T-cell (primary cell): ENCODE data around the gene VSX1. TPM values are rescaled to one million over a fixed set of nuclear protein-coding genes. Genes with fewer than 3 reads are reported as not detected.

ENCODE experiments used
- ATAC-seq, 4 experiments: fragments of 200-7000 bp in 3 of 4; fragments of 150-1000 bp in 1 of 4; cut with Tn5 transposase; replicated peaks in 1 of 4; 1 replicate in 3 of 4; 2 replicates in 1 of 4; pipeline ENCODE4 v1.10.0; 2021; ENCODE audit warnings: moderate library complexity in 3 of 4, mild to moderate bottlenecking in 2 of 4, moderate number of reproducible peaks in 1 of 4
- CTCF ChIA-PET, 2 donors: fragments of 300-600 bp; sonication (Branson Sonifier 250); formaldehyde crosslinking; loops; one replicate each; lab custom pipeline; 2022; ENCODE audit warnings: antibody characterized with exemption in 2 of 2; lab: Charles Lee
- POLR2A ChIA-PET, 2 donors: fragments of 300-600 bp; sonication (Branson Sonifier 250); formaldehyde crosslinking; loops; one replicate each; lab custom pipeline; 2022; ENCODE audit warnings: antibody characterized with exemption in 2 of 2; lab: Charles Lee
- DNase-seq, 35 experiments: peaks; one replicate each; pipeline versions ENCODE4 v3.0.0 to v3.0.0-alpha.2; 2013 to 2023
- H3K27ac ChIP-seq: one replicate; pipeline ENCODE4 v1.5.1; 2013; ENCODE audit warnings: low read length
- H3K27me3 ChIP-seq, 2 experiments: replicated peaks in 1 of 2; 1 replicate in 1 of 2; 2 replicates in 1 of 2; pipeline versions ENCODE4 v1.6.1 to v1.7.0; 2013; ENCODE audit warnings: low read length in 1 of 2, mixed read lengths in 1 of 2; ENCODE audit not compliant: control insufficient read depth in 2 of 2, insufficient read depth in 2 of 2; ENCODE audit errors: extremely low read depth in 1 of 2
- H3K36me3 ChIP-seq, 2 donors: 1 replicate in 1 of 2; 2 replicates in 1 of 2; pipeline versions ENCODE4 v1.6.1 to v1.7.0; 2013; ENCODE audit warnings: low read length in 1 of 2; ENCODE audit not compliant: control insufficient read depth in 2 of 2, insufficient read depth in 1 of 2; ENCODE audit errors: extremely low read depth in 1 of 2
- H3K4me1 ChIP-seq, 2 experiments: 1 replicate in 1 of 2; 2 replicates in 1 of 2; pipeline versions ENCODE4 v1.6.1 to v1.7.0; 2013; ENCODE audit warnings: low read length in 2 of 2, mixed read lengths in 1 of 2; ENCODE audit not compliant: insufficient read depth in 2 of 2, control insufficient read depth in 1 of 2; ENCODE audit errors: extremely low read depth in 1 of 2
- H3K4me3 ChIP-seq, 2 donors: 1 replicate in 1 of 2; 2 replicates in 1 of 2; pipeline versions ENCODE4 v1.5.1 to v1.7.0; 2013; ENCODE audit warnings: mild to moderate bottlenecking in 2 of 2, low read length in 1 of 2, moderate library complexity in 1 of 2; ENCODE audit not compliant: control insufficient read depth in 1 of 2; ENCODE audit errors: extremely low read depth in 1 of 2
- H3K9me3 ChIP-seq: 2 replicates; pipeline ENCODE4 v1.7.0; 2013
- H3K27ac Mint-ChIP-seq, 2 donors: one replicate each; pipeline ENCODE4 v1.8.0; 2020 to 2021; ENCODE audit warnings: mild to moderate bottlenecking in 2 of 2, mixed read lengths in 2 of 2
- H3K27me3 Mint-ChIP-seq, 2 donors: one replicate each; pipeline ENCODE4 v1.8.0; 2021 to 2022; ENCODE audit warnings: mixed read lengths in 2 of 2
- H3K36me3 Mint-ChIP-seq: one replicate; pipeline ENCODE4 v1.8.0; 2021; ENCODE audit warnings: mixed read lengths
- H3K4me1 Mint-ChIP-seq, 3 donors: one replicate each; pipeline ENCODE4 v1.8.0; 2020 to 2022; ENCODE audit warnings: mixed read lengths in 3 of 3, mild to moderate bottlenecking in 1 of 3
- H3K4me3 Mint-ChIP-seq, 3 donors: one replicate each; pipeline ENCODE4 v1.8.0; 2020 to 2022; ENCODE audit warnings: mild to moderate bottlenecking in 3 of 3, mixed read lengths in 3 of 3, moderate library complexity in 3 of 3
- H3K9me3 Mint-ChIP-seq, 3 donors: one replicate each; pipeline ENCODE4 v1.8.0; 2020 to 2022; ENCODE audit warnings: mixed read lengths in 3 of 3
- WGBS: methylation state at CpG from one replicate; pipeline ENCODE4 v1.1.5; 2013; ENCODE audit warnings: missing lambda C conversion rate; ENCODE audit not compliant: insufficient coverage; 5-methylcytosine and 5-hydroxymethylcytosine counted together
- total RNA-seq, 35 experiments: library from RNA in 6 of 35; stranded (reverse) in 6 of 35; fragments of 120-200 nt in 1 of 35; gene quantifications; one replicate each; pipeline versions ENCODE4 v1.2.1 to v1.2.4 and lab custom pipeline; 2013 to 2026

The VSX1 gene
- total RNA-seq, 5 donors from 2014 or later (not counting 1 experiment from before 2014, with no cell fraction given): not detected

DNA sequence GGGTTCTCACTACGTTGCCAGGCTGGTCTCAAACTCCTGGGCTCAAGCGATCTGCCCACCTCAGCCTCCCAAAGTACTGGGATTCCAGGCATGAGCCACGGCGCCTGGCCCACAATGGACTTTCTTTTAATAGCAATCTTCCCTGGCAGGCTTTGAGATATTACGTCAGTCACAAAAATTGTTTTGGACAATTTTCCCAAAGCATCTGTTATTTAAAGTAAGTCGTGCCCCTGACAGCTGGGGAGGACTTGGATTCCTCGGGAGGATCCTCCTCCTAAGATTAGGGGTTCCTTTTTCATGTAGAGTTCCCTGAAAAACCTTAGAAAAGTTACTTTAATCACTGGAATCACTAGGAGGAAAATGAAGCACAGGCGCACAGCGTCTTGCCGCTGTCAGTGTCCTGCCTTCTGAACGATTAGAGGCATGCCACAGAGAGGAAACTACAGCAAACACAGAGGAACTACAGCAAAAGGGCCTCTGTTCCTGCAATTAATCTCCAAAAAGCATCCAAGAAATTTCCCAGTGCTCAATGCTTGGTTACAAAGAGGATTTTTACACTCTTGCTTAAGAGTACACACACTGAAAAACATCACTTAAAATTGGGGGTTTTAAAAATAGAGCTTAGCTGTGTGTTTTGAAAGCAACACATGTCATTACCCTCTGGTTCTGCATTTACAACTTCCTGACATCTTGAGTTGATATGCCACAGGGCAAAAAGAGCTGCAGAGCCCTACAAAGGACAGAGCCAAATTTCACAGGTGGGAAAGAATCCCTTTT is 28.5 kb downstream of the VSX1 start:
- peak overlapping the region in 1 of 2 donors; percentile 2 for H3K4me3 ChIP-seq
- H3K27ac Mint-ChIP-seq: peak overlapping the region; percentile 75 to 76
- H3K9me3 ChIP-seq: no peaks in the 10 kb centered on the region
- 50% methylated on average over 7 of the region's 11 CpGs for WGBS
- peaks cover 68 to 83% (median 71%) of the 10 kb centered on the region in 3 donors for H3K4me1 Mint-ChIP-seq
- peaks cover 16 to 65% of the 10 kb centered on the region in 2 experiments for H3K4me1 ChIP-seq
- peaks cover 11% of the 10 kb centered on the region for H3K36me3 Mint-ChIP-seq
- CTCF ChIA-PET: interaction anchor here (0.6 to 1.5 kb wide), 4 partner anchors 12 to 60 kb away, joined by 3 to 6 read pairs (median 3); no protein-coding TSS in a partner anchor
- peaks cover 5 to 23% of the 10 kb centered on the region in 2 donors for H3K36me3 ChIP-seq
- ATAC-seq: no peak
- H3K27me3 Mint-ChIP-seq: no peaks in the 10 kb centered on the region
- POLR2A ChIA-PET: interaction anchor here in 1 of 2 donors (0.7 kb wide), 1 partner anchor 1542 kb away, joined by 6 read pairs; no protein-coding TSS in a partner anchor
- H3K27ac ChIP-seq: peak overlapping the region; percentile 31
- H3K27me3 ChIP-seq: no peaks in the 10 kb centered on the region
- H3K9me3 Mint-ChIP-seq: no peaks in the 10 kb centered on the region
- H3K4me3 Mint-ChIP-seq: peak overlapping the region in 2 of 3 donors; percentile 15 to 81
- DNase-seq: no peak

DNA sequence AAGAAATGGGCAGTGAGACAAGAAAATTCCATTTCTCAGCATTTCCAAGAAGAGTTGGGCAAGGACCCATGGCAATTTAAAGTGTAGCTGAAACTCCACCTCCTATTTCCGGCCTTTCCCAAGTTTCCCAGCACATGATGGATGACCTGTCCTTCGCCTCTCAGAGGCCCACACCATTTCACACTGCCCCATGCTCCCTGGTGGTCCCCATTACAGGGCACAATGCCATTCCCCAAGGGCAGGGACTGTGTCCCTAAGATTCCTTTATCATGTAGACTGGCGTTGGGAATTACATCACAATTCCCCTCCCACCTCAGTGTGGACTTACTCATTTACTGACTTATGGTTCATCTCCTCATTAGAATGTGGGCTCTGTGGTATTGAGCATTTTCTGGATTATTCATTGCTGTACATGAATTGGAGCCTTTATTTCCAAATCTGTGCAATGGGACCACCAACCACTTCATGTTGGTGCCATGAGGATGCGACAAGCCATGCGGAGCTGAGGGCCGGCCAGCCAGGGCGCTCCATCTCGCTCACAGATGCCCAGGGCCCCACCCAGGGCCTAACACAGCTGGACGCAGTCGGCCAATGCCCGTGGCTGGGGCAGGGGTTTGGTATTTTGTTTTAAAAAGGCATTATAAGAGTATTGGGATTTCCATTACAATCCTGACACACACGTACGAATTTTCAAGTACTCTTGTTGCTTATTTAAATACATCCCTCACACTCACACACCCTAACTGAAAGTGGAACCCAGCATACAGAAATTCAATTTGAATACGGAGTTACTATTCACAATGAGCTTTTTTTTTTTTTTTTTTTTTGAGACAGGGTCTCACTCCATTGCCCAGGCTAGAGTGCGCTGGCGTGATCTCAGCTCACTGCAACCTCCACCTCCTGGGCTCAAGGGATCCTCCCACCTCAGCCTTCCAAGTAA is 29.4 kb downstream of the VSX1 start:
- Mint-ChIP-seq H3K27me3 (no peaks in the 10 kb centered on the region), H3K27ac (peak overlapping the region in 1 of 2 donors; percentile 34), H3K36me3 (peaks cover 15% of the 10 kb centered on the region), H3K4me3 (peak overlapping the region in 1 of 3 donors; percentile 81), H3K9me3 (no peaks in the 10 kb centered on the region), H3K4me1 (peaks cover 68 to 88% (median 71%) of the 10 kb centered on the region in 3 donors)
- DNase-seq (no peak), ATAC-seq (no peak)
- no peaks in the 10 kb centered on the region for H3K27me3 ChIP-seq
- ChIA-PET CTCF (interaction anchor here in 1 of 2 donors (1.4 kb wide), 1 partner anchor 58 kb away, joined by 3 read pairs; no protein-coding TSS in a partner anchor), POLR2A (interaction anchor here in 1 of 2 donors (0.7 kb wide), 1 partner anchor 1542 kb away, joined by 6 read pairs; no protein-coding TSS in a partner anchor)
- no peaks in the 10 kb centered on the region for H3K9me3 ChIP-seq
- peaks cover 16 to 65% of the 10 kb centered on the region in 2 experiments for H3K4me1 ChIP-seq
- peaks cover 5 to 32% of the 10 kb centered on the region in 2 donors for H3K36me3 ChIP-seq
- H3K4me3 ChIP-seq: no peak overlapping the region
- no peak overlapping the region for H3K27ac ChIP-seq
- WGBS: 96% methylated on average over 6 of the region's 16 CpGs

DNA sequence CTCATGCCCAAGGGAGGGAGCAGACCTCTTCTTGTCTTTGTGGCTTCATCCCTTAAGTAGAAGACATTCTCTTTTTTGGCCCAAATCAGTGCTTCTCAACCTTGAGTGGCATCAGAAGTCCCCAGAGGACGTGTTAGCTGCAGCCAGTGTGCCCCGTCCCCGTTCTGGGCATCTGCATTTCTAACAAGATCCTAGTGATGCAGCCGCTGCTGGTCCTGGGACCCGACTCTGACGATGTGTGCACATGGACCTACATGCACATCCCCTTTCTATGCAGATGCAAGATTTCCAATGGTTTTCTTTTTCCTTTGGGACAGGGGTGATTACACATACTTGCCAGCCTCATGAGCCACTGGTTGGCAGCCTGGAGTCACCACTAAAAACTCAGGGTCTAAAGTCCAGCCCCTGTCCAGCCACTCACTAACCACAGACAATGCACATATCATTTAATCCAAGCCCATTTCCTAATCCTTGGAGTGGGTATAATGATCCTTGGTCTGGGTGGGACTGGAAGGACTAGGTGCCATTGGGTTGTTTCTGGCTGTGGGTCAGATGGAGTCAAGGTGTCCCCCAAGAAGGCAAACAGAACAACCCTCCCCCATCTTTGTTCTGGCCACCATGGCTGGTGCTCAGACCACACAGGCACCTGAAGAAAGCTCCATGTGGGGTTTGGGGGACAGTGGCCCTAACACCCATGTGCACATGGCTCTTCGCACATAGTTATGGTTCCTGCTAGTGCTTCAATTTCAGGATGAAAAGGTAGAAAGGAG is 30.4 kb downstream of the VSX1 start:
- no peak overlapping the region for H3K27ac ChIP-seq
- 97% methylated on average over 4 of the region's 7 CpGs for WGBS
- ATAC-seq (no peak), DNase-seq (peak in 1 of 35 experiments; percentile 7)
- peaks cover 16 to 61% of the 10 kb centered on the region in 2 experiments for H3K4me1 ChIP-seq
- no peak overlapping the region for H3K27ac Mint-ChIP-seq
- H3K4me1 Mint-ChIP-seq: peaks cover 63 to 83% (median 71%) of the 10 kb centered on the region in 3 donors
- no peak overlapping the region for H3K4me3 ChIP-seq
- H3K36me3 Mint-ChIP-seq: peaks cover 20% of the 10 kb centered on the region
- H3K27me3 ChIP-seq: no peaks in the 10 kb centered on the region
- no peaks in the 10 kb centered on the region for H3K9me3 Mint-ChIP-seq
- no peaks in the 10 kb centered on the region for H3K9me3 ChIP-seq
- ChIA-PET POLR2A (no interaction called here), CTCF (interaction anchor here in 1 of 2 donors (1.4 kb wide), 1 partner anchor 57 kb away, joined by 3 read pairs; no protein-coding TSS in a partner anchor)
- no peak overlapping the region for H3K4me3 Mint-ChIP-seq
- peaks cover 5 to 41% of the 10 kb centered on the region in 2 donors for H3K36me3 ChIP-seq
- H3K27me3 Mint-ChIP-seq: no peaks in the 10 kb centered on the region

DNA sequence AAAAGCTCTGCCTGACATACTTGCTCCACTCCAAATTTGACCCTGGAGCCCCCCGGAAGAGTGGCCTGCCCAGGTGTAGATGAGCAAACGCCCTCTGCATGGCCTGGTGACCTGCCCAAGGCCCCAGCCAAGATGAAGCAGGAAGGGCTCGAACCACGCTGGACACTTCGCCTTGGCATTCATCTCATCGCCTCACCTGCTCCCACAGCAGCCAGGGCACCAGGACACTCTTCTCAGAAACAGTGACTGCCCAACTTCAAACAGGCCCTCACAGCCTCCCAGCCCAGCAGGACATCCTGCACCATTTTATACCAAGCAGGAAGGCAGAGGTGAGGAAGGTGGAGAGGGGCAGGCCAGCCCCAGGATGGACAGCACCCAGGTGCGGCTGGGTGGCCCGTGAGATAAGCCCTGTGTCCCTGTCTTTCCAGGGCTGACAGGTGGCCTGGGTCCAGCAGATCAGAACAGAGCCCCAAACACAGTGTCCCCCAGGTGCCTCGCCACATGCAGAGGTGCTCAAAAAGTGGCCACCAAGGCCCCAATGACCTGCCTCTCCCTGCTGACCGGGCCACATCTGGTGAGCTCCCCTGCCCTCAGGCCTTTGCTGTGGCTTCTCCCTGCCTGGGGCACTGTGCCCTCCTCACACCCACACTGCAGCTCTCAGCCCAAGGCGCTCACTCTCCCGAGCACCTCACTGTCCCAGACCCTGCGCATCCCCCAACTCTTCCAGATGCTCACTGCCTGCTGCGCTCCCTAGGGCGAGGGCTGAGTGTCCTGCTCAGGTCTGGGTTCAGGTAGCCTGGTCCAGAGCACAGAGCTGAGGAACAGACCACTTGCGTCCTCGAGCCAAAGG is 31.2 kb downstream of the VSX1 start:
- Histone ChIP-seq H3K36me3 (peaks cover 11 to 47% of the 10 kb centered on the region in 2 donors), H3K4me1 (peaks cover 13 to 52% of the 10 kb centered on the region in 2 experiments), H3K27me3 (no peaks in the 10 kb centered on the region), H3K27ac (no peak overlapping the region), H3K9me3 (no peaks in the 10 kb centered on the region), H3K4me3 (no peak overlapping the region)
- Mint-ChIP-seq H3K4me3 (no peak overlapping the region), H3K27me3 (no peaks in the 10 kb centered on the region), H3K36me3 (peaks cover 20% of the 10 kb centered on the region), H3K4me1 (peaks cover 54 to 75% (median 62%) of the 10 kb centered on the region in 3 donors), H3K27ac (peak overlapping the region in 1 of 2 donors; percentile 78), H3K9me3 (no peaks in the 10 kb centered on the region)
- POLR2A ChIA-PET: no interaction called here
- DNase-seq (peak in 1 of 35 experiments; percentile 16), ATAC-seq (no peak)
- WGBS: 96% methylated on average over 16 of the region's 17 CpGs
- CTCF ChIA-PET: interaction anchor here in 1 of 2 donors (1.6 kb wide), 1 partner anchor 12 kb away, joined by 4 read pairs; no protein-coding TSS in a partner anchor

DNA sequence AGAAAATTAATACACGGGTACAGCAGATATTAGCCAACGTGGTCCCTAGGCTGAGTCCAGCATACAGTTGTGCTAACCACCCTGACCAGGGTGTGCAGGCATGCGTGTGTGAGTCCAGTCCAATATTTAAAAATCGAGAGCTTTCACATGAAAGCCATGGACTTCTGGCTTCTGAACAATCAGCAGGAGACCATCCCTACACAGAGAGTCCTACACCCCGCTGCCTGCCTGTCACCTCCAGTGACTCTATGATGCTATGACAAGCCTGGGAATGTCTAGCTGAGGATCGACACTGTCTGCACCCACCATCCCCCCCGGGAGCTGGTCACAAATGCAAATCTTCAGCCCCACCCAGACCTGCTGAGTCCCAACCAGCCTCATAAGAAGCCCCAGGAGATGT is 31.9 kb downstream of the VSX1 start:
- ChIA-PET POLR2A (no interaction called here), CTCF (interaction anchor here in 1 of 2 donors (0.5 to 1.6 kb wide), 2 partner anchors 12 to 355 kb away, joined by 4 to 7 read pairs; no protein-coding TSS in a partner anchor)
- Mint-ChIP-seq H3K4me3 (no peak overlapping the region), H3K36me3 (peaks cover 19% of the 10 kb centered on the region), H3K9me3 (no peaks in the 10 kb centered on the region), H3K27me3 (no peaks in the 10 kb centered on the region), H3K4me1 (peaks cover 49 to 71% (median 56%) of the 10 kb centered on the region in 3 donors), H3K27ac (peak overlapping the region in 1 of 2 donors; percentile 16)
- 87% methylated on average over 7 of the region's 7 CpGs for WGBS
- Histone ChIP-seq H3K36me3 (peaks cover 11 to 46% of the 10 kb centered on the region in 2 donors), H3K27ac (no peak overlapping the region), H3K9me3 (no peaks in the 10 kb centered on the region), H3K4me3 (no peak overlapping the region), H3K4me1 (peaks cover 13 to 46% of the 10 kb centered on the region in 2 experiments), H3K27me3 (no peaks in the 10 kb centered on the region)
- ATAC-seq: no peak
- DNase-seq: no peak
